OCI-LY7 (cell line): ENCODE measurements around the gene FANCE.

ENCODE experiments used
- EZH2phosphoT487 ChIP-seq: fragments of 200-600 bp; sonication (generic); IDR thresholded peaks from 2 replicates; pipeline ENCODE4 v1.6.1; 2018; ENCODE audit warnings: low read depth, borderline replicate concordance, mild to moderate bottlenecking, mixed run types, antibody characterized with exemption, low read length, moderate library complexity, mixed read lengths
- TF ChIP-seq, protein P1 (sequence below): fragments of 200-600 bp; sonication (generic); conservative IDR thresholded peaks from 2 replicates; pipeline ENCODE4 v1.5.1; 2014; ENCODE audit warnings: mild to moderate bottlenecking, antibody characterized with exemption, low read length, moderate library complexity, mixed read lengths

DNA sequence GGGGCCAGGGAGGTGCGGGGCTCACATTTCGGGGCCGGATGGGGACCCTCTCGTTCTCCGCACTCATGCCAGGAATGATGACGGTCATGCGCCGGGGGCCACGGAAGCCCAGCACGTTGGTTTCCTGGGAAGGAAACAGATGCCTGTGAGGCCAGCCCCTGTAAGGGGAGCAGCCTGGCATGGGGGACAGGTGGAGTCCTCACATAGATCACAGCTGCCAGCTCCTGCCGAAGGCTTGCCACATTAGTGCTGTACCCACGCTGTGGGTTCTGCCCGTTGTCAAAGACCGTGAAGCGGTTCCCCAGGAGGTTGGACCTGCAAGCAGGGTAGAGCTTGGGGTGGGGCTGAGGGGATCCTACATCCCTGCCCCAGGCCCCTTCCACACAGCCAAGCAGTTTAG, 51.4 kb downstream of the FANCE start:
- TF ChIP-seq, protein P1, sequence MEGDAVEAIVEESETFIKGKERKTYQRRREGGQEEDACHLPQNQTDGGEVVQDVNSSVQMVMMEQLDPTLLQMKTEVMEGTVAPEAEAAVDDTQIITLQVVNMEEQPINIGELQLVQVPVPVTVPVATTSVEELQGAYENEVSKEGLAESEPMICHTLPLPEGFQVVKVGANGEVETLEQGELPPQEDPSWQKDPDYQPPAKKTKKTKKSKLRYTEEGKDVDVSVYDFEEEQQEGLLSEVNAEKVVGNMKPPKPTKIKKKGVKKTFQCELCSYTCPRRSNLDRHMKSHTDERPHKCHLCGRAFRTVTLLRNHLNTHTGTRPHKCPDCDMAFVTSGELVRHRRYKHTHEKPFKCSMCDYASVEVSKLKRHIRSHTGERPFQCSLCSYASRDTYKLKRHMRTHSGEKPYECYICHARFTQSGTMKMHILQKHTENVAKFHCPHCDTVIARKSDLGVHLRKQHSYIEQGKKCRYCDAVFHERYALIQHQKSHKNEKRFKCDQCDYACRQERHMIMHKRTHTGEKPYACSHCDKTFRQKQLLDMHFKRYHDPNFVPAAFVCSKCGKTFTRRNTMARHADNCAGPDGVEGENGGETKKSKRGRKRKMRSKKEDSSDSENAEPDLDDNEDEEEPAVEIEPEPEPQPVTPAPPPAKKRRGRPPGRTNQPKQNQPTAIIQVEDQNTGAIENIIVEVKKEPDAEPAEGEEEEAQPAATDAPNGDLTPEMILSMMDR, result no peak
- TF ChIP-seq EZH2phosphoT487, result no peak
